Epithelial cell of proximal tubule (primary cell): ENCODE measurements around the gene LGI2. TPM values are rescaled to one million over a fixed set of nuclear protein-coding genes. Genes with fewer than 3 reads are reported as not detected.
A peak's percentile ranks its signal among the peaks of the same experiment; 100 is the strongest.

Source experiments
- DNase-seq: peaks from one replicate; pipeline ENCODE4 v3.0.0-alpha.2; 2011; ENCODE audit warnings: low read depth
- H3K4me3 ChIP-seq: 2 replicates; pipeline ENCODE4 v1.5.1; 2011; ENCODE audit warnings: low read depth, mild to moderate bottlenecking, low read length
- total RNA-seq: library from RNA; depleted of rRNA; stranded (reverse); fragments of >200 nt; gene quantifications from 2 replicates; pipeline ENCODE4 v1.2.3, GENCODE V29; 2015
- TF ChIP-seq, protein P1 (sequence below): conservative IDR thresholded peaks from 2 replicates; pipeline ENCODE4 v1.5.1; 2012; ENCODE audit warnings: low read depth, mild to moderate bottlenecking, low read length

The LGI2 gene
- total RNA-seq, 1 donor from 2014 or later: 2.5 TPM

DNA sequence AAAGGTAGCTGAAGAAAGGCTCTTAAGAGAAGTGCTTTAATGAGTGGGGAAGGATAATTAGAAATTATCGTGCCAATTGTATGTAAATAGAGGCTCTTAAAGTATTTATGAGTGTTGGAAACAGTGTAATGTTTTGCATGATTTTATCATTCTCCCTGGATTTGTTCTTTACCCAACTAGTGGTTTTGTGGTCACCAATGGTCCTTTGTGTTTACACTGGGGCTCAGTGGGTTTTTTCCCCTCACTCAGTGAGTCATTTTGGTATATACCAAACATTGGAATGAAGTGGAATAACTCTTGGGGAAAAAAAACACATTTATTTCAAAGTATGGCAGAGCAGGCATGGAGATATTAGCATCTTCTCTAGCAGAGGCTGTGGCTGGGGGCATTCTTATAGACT lies 20.8 kb upstream of the LGI2 start:
- TF ChIP-seq, protein P1, sequence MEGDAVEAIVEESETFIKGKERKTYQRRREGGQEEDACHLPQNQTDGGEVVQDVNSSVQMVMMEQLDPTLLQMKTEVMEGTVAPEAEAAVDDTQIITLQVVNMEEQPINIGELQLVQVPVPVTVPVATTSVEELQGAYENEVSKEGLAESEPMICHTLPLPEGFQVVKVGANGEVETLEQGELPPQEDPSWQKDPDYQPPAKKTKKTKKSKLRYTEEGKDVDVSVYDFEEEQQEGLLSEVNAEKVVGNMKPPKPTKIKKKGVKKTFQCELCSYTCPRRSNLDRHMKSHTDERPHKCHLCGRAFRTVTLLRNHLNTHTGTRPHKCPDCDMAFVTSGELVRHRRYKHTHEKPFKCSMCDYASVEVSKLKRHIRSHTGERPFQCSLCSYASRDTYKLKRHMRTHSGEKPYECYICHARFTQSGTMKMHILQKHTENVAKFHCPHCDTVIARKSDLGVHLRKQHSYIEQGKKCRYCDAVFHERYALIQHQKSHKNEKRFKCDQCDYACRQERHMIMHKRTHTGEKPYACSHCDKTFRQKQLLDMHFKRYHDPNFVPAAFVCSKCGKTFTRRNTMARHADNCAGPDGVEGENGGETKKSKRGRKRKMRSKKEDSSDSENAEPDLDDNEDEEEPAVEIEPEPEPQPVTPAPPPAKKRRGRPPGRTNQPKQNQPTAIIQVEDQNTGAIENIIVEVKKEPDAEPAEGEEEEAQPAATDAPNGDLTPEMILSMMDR: no peak
- DNase-seq: no peak
- H3K4me3 ChIP-seq: no peak overlapping the region

DNA sequence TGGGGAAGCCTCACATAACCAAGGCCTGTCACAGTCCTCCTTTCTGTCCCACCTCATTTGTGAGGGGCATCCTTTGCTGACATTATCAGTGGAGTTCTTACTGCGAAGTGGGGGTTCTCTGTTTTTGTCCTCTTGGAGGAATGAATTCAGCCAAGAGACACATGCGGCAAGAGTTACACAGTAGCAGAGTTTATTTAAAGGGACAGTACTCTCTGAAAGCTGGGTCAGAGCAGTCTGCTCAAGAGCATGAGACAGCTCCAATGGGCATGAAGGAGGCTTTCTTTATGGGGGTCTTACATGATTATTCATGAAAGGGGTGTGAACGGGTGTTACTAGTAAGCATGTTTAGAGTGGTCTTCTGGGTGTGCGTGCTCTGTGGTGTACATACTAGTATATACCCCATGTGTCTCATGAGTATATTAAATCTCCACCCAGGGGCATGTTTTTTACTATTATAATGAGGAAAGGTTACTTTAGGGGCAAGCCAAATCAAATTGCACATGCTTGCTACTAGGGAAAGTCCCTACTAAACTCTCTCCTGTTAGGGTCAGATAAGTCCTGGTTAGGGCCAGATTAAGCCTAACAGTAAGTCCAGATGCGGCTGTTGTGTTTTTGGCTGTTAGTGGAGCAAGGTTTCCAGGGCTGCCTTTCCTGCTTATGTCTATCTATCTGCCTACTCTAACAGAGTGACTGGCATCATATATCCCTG lies 19.8 kb upstream of the LGI2 start:
- H3K4me3 ChIP-seq: no peak overlapping the region
- DNase-seq: no peak
- TF ChIP-seq, protein P1: no peak

DNA sequence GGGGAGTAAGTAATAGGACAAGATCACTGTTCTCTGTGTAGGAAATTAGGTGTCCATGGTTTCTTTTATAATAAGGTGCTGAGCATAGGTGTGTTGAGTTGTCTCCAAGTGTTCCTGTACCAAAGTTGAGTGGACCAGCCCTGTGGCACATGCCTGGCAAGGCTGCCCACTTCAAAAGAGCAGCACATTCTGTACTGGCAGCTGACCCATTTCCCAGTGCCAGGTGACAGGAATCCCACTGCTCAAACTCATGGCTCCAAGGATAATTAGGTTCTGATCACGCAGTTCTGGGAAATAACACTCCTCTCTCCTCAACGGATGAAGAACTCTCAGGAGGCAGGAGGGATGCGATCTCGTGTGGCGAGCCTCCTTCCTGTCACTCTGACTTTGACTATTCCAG lies 12.8 kb upstream of the LGI2 start:
- H3K4me3 ChIP-seq: no peak overlapping the region
- no peak for DNase-seq
- TF ChIP-seq, protein P1: no peak

DNA sequence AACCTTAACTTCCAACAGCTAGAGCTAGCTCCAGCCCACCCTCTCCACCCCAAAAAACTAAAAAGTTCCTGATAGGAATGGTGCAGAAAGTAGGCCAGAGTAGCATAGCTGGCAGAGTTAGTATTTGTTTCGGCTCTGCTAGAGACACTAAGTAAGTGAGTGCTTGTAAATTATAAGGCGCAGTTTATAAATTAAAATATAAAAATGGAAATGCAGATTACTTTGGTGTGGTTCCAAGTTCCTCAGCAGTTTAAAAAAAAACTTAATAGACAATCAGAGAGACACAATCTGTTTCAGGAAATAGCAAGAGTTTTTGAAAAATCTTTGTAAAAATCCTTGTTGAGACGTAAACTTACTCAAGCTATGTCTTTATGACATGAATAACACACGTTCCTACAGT lies 2.8 kb upstream of the LGI2 start:
- no peak overlapping the region for H3K4me3 ChIP-seq
- TF ChIP-seq, protein P1: no peak
- DNase-seq: no peak

DNA sequence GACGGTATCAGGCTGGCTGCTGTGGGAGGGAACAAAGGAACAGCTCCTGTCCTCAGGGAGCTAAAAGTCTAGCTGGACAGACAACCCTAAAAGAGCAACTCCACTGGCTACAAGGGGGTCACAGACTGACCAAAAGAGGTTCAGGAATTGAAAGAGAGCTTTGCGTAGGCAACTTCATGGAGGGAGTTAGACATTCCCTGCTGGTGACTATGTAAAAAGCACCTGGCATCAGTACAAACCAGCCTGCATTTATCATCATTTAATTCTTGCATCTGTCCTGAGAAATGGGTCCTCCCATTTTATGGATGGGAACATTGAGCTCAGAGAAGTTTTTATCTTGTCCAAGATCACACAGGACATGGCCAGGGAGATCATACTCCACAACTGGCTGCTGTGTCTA lies 1.4 kb upstream of the LGI2 start:
- TF ChIP-seq, protein P1: no peak
- DNase-seq: no peak
- no peak overlapping the region for H3K4me3 ChIP-seq

DNA sequence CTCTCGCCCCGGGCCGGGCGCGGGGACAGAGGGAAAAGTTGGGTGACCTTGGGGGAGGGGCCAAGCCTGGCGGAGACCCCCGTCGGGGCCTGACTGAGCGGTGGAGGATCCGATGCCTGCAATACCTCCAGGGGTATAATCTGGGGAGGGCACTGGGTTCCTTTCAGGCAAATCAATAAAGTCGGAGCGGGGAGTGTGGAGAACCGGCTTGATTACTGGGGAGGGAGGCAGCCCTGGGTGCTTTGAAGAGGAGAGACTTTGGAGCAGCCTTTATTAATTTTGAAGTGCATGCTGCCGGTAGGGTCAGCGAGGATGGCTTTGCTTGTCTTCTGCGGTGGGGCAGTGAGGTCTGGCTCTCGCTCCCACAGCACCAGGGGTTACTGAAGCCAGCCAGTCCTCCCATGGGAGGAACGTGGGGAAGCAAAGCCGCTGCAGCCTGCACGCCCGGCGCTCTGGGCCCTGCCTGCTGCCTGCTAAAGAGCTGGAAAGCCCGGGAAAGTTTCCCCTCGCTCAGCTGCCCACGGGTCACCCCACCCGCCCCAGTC lies 403 bp upstream of the LGI2 start:
- no peak for DNase-seq
- peak overlapping the region; percentile 32 for H3K4me3 ChIP-seq
- TF ChIP-seq, protein P1: no peak
